DMS153 treated with DMSO at 0.1 percent for 48 hours (cell line): ENCODE results near the gene GPR45.
"Not testable (repeated sequence)": the region's sequence is repeated elsewhere in the genome, so short reads cannot be mapped to it uniquely, and the experiment has no call there.

Experiments used
- DNase-seq: peaks from one replicate; lab custom pipeline; 2025; ENCODE audit not compliant: unreplicated experiment; lab: John Stamatoyannopoulos, UW

GPR45 gene, protein sequence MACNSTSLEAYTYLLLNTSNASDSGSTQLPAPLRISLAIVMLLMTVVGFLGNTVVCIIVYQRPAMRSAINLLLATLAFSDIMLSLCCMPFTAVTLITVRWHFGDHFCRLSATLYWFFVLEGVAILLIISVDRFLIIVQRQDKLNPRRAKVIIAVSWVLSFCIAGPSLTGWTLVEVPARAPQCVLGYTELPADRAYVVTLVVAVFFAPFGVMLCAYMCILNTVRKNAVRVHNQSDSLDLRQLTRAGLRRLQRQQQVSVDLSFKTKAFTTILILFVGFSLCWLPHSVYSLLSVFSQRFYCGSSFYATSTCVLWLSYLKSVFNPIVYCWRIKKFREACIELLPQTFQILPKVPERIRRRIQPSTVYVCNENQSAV

GRCh38 chr2:105241443-105241842 is at the start of gene GPR45:
TSS of gene GPR45 (plus strand) at chr2:105241743. CDS start at chr2:105241859, 116 bp downstream.
- DNase-seq: no peak

- no peak for DNase-seq
These were observed 47.4 kb upstream of the GPR45 start for GRCh38 chr2:105194022-105194675.

GRCh38 chr2:105196651-105197050 is 44.9 kb upstream of the GPR45 start:
- DNase-seq: no peak

GRCh38 chr2:105215586-105216192 is 25.9 kb upstream of the GPR45 start:
- DNase-seq: no peak

- DNase-seq: no peak
These were observed 20.9 kb upstream of the GPR45 start for GRCh38 chr2:105220604-105221003.

DNA sequence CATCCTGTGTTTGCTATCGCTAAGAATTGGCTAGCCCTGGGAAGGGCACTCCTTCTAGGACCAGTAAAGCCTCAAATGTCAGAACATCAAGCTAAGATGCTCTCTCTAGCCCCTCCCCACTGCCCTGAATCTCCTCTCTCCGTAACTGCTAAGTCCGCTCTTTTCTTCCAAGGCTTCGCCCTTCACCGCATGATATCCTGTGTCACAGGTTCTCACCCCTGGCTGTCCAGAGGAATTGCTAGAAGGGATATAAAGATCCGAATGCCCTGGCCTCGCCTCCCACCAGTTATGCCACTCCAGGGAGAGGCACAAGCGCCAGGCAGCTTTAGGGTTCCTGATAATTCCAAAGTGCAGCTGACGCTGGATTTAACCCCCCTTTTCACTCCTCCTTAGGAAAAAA is 17.1 kb upstream of the GPR45 start:
- no peak for DNase-seq

DNA sequence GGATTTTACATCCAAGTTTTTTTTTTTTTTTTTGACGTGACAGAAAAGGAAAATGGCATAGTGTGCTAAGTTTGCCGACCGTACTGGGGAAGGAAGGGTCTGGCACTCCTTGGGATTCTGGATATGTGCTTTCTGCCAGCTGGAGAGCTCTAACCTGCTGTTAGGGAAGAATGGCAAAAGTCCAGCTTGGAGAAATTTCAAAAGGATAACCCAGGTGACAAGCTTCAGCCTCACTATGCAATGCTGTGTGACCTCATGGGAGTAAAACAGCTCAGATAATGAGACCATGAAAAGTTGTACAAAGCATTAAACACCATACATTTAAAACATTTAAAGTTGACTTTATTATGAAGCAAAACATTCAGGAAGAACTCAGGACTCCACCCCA is 10.3 kb upstream of the GPR45 start:
- no peak for DNase-seq

DNA sequence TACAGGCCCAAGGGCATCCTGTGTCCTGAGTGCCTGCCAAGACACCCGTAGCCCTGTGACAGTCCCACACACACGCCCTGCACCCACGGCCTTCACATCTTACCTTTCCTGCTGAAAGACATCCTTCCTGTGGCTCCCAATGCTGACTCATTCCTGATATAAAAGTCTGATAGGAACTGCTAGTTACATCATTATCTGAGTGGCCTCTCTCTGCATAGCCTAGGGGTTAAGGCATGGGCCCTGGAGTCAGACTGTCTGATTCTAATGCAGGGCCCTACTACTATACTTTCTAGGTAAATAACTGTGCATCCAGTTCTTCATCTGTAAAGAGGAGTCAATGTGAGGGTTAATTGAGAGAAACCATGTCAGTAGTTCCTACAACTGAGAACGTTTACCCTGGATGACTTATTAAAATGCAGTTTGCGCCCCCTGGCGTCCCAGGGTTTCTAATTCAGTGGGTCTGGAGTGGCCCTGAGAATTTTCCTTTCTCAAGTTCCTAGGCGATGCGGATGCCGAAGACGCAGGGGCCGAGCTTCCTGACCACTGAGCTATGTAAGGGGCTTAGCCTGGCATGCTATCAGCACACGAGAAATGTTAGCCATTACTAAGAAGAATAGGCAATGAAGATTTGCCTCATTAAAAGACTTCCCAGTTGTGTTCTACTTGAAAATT is 6.0 kb upstream of the GPR45 start:
- peak; percentile 72 for DNase-seq

DNA sequence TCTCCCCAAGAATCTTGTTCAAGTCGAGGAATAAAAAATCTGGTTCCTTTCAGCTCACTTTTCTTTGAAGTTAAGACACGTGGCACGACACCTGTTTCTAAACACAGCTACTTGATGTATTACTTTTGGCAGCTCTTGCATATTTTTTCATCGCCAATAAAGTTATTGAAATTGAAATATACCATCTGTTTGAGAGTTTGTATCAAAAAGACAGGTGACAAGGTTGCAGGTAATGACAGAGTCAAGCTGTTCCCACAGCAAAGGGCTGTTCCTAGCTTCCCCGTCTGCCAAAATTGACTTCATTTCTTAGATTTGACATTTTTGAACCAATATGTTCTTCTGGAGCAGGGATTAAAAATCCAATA is 5.5 kb upstream of the GPR45 start:
- no peak for DNase-seq

GRCh38 chr2:105237045-105237765 is 4.3 kb upstream of the GPR45 start:
- DNase-seq: no peak

- DNase-seq: no peak
These were observed 2.8 kb upstream of the GPR45 start for GRCh38 chr2:105238664-105239240.

DNA sequence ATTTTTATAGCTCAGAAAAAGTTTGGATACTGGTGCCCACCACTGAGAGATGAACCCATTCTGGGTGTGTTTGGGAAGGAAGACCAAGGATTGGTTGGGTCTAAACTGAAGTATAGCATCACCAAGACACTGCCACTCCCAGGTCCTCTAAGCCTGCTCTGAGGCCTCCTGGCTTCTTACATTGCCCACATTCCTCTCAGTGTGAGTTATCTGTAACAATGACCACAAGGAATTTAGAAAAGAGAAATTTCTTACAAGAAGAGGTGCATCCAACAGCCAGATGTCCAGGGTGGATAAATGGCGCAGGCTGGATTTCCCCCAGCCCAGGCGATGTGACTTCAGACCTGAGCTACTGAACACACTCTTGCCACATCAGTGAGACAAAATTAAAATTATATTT is 1.6 kb upstream of the GPR45 start:
- DNase-seq: no peak

GRCh38 chr2:105242286-105242993 is 897 bp downstream of the GPR45 start:
- no peak for DNase-seq

DNA sequence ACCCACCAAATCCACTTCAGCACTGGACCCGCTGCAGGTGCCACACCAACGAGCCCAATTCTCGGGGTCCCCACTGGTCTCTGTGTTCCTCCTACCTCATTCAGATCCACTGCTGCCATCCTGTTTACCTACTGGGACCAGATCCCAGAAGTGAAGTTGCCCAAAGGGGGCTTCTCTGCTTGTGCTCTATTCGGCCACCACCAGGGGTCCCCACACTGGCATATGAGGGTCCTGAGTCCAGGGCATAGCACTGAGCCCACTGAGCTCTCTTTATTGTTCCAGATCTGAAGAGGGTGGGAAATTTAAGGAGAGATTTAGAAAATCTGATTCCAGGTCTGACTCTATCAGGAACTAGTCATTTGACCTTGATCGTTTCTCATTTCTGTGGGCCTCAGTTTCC is 2.4 kb downstream of the GPR45 start:
- DNase-seq: no peak

DNA sequence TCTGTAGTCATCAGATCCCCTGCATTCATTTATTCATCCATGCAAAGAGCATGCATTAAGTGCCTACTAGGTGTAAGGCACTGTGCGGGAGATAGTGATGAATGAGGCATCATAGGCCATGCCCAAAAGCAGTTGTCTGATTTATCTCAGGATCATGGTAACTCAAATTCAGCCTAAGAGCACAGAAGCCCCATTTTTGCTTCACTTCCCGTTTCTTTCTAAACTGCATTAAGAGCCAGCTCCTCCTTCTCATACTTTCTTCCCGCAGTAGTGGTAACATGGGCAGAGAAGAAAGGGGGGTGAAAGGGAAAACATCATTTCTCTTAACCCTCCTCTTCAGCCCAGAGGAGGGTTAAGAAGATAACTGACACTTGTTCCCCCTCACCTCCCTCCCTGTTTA is 2.9 kb downstream of the GPR45 start:
- no peak for DNase-seq

GRCh38 chr2:105248316-105249070 is 7.0 kb downstream of the GPR45 start:
- no peak for DNase-seq

DNA sequence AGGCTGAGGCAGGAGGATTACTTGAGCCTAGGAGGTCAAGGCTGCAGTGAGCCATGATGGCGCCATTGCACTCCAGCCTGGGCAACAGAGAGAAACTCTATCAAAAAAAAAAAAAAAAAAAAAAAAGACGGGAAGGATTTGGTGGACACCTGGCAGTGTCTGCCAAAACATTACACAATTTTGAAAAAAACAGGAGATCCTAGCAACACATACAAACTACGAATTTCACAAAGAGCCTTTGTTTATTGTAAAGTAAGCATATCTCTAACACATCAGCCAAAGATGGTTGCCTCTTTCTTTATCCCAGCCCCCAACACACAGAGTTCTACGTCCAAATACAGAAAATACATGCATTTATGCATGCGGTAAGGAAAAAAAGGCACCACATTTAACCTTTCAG is 7.6 kb downstream of the GPR45 start:
- no peak for DNase-seq

DNA sequence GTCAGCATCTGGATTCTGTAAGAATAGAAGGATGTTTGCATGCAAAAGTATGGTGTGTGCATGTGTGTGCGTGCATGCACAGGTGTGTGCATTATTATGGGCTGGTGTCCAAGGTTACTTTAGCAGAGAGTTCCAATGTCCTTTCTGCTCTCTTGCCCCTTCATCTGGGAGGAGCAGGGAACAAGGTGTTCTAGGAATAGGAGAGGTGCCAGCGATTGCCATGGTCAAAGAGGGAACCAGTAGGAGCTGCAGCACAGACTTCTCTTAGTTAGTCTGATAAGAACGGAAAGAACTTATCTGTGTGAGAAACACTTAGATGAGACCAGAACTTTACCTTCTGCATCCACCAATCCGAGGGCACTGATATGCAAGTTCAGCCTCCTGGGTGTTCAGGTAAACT is 8.3 kb downstream of the GPR45 start:
- DNase-seq: no peak

DNA sequence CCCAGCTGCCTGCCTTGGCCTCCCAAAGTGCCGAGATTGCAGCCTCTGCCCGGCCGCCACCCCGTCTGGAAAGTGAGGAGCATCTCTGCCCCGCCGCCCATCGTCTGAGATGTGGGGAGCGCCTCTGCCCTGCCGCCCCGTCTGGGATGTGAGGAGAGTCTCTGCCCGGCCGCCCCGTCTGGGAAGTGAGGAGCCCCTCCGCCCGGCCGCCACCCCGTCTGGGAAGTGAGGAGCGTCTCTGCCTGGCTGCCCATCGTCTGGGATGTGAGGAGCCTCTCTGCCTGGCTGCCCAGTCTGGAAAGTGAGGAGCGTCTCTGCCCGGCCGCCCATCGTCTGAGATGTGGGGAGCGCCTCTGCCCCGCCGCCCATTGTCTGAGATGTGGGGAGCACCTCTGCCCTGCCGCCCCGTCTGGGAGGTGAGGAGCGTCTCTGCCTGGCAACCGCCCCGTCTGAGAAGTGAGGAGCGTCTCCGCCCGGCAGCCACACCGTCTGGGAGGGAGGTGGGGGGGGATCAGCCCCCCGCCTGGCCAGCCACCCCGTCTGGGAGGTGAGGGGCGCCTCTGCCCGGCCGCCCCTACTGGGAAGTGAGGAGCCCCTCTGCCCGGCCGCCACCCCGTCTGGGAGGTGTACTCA is 9.6 kb downstream of the GPR45 start:
- DNase-seq: not testable (repeated sequence)
